Heart left ventricle (tissue), 16 donors: Measurements from ENCODE around the gene NISCH. TPM values are rescaled to one million over a fixed set of nuclear protein-coding genes. Genes with fewer than 3 reads are reported as not detected.
A peak's percentile ranks its signal among the peaks of the same experiment; 100 is the strongest.

Experiments used
- ATAC-seq, 4 donors: fragments of 200-7000 bp; cut with Tn5 transposase; one replicate each; pipeline ENCODE4 v1.9.1; 2020 to 2022; ENCODE audit warnings: moderate library complexity in 4 of 4, mild to moderate bottlenecking in 3 of 4, moderate number of reproducible peaks in 1 of 4
- DNase-seq, 5 donors: peaks; one replicate each; pipeline ENCODE4 v3.0.0-alpha.2; 2020
- H3K27ac ChIP-seq, 12 donors: fragments of 200-600 bp; sonication (generic) in 4 of 12; one replicate each; pipeline versions ENCODE4 v1.5.0 to v1.8.0; 2016 to 2022; ENCODE audit warnings: mild to moderate bottlenecking in 2 of 12
- H3K27me3 ChIP-seq, 9 donors: fragments of 200-600 bp; sonication (generic) in 2 of 9; one replicate each; pipeline versions ENCODE4 v1.5.1 to v1.8.0; 2016 to 2022; ENCODE audit warnings: mild to moderate bottlenecking in 3 of 9
- H3K36me3 ChIP-seq, 9 donors: fragments of 200-600 bp; sonication (generic) in 2 of 9; one replicate each; pipeline versions ENCODE4 v1.5.0 to v1.8.0; 2018 to 2022; ENCODE audit warnings: mild to moderate bottlenecking in 2 of 9
- H3K4me1 ChIP-seq, 12 donors: fragments of 200-600 bp; sonication (generic) in 4 of 12; one replicate each; pipeline versions ENCODE4 v1.5.0 to v1.8.0; 2016 to 2022; ENCODE audit warnings: mild to moderate bottlenecking in 3 of 12
- H3K4me3 ChIP-seq, 12 donors: fragments of 200-600 bp; sonication (generic) in 4 of 12; one replicate each; pipeline versions ENCODE4 v1.5.0 to v1.8.0; 2017 to 2022; ENCODE audit warnings: mild to moderate bottlenecking in 9 of 12, moderate library complexity in 4 of 12
- H3K9me3 ChIP-seq, 12 donors: fragments of 200-600 bp; sonication (generic) in 4 of 12; one replicate each; pipeline versions ENCODE4 v1.5.0 to v1.8.0; 2016 to 2022; ENCODE audit warnings: mild to moderate bottlenecking in 1 of 12
- CTCF ChIP-seq, 12 donors: fragments of 200-600 bp; sonication (generic) in 4 of 12; IDR thresholded peaks; one replicate each; pipeline versions ENCODE4 v1.5.0 to v1.8.0; 2018 to 2022; ENCODE audit warnings: antibody characterized with exemption in 12 of 12, mild to moderate bottlenecking in 5 of 12
- POLR2A ChIP-seq, 2 donors: fragments of 450-650 bp; IDR thresholded peaks; one replicate each; pipeline ENCODE4 v1.6.1; 2017; ENCODE audit warnings: antibody characterized with exemption in 2 of 2, mild to moderate bottlenecking in 2 of 2, moderate library complexity in 2 of 2
- WGBS, 4 donors: extraction: QIAGEN DNeasy Blood & Tissue Kit in 2 of 4; methylation state at CpG; one replicate each; pipeline versions ENCODE4 v1.1.5 to v1.1.7; 2013 to 2018; 5-methylcytosine and 5-hydroxymethylcytosine counted together
- intact Hi-C, 10 donors: fragments of 100-400 bp; cut with DNase I; formaldehyde crosslinking; loops; one replicate each; pipeline versions ENCODE4 v1.11.1 to v1.14.2; 2022
- polyA plus RNA-seq, 2 donors: library from polyadenylated mRNA; stranded (reverse); fragments of 200-250 nt; gene quantifications; one replicate each; pipeline ENCODE4 v1.2.3, GENCODE V29; 2013
- total RNA-seq, 9 donors: library from RNA; depleted of rRNA in 2 of 9; stranded (reverse); fragments of >200 nt in 2 of 9; fragmentation: NEBNext Ultra II Directional in 3 of 9; extraction: Animal tissue kit (Norgen Biotek cat#: 25700) in 3 of 9; gene quantifications; one replicate each; pipeline versions ENCODE4 v1.1.0 to v1.2.4, GENCODE V29; 2016 to 2023
- donor health status: ischemic (EF 13 %, LVEDD 7.1; RV severe dilation, severe dysfunction).
- donor health status: healthy with polysubstance abuse.
- donor health status: DM: no; HTN: yes; CAD: no.
- donor health status: DM: no; HTN: no; CAD: no.
- donor health status: ischemic (EF 25% LVEDD 6.9; RV normal size, moderate dysfunction).
- donor health status: ischemic (EF 25% LVEDD 5.7; RV mildly dilated, moderate dysfunction).
- donor health status: healthy.
- donor health status: DM: yes; HTN: yes; CAD: no.
- donor health status: ischemic (EF 35%, LVEDD 5.7; RV mildly dilated, moderate dysfunction).
- donor health status: nonischemic (EF 11% LVEDD 7.7; RV severe dilation, severe dysfunction).
- donor health status: DM: yes; HTN: yes; CAD: no.
- donor health status: PGD.
- donor health status: ischemic (EF 29% LVEDD 5.4; RV normal size, mild dysfunction).
- donor health status: nonischemic (EF 23%, LVEDD 6.1; RV moderate dilation, normal function).

The NISCH gene
- total and polyA plus RNA-seq, 11 donors, result 28.8 to 56.2 (median 42.0) TPM

- no peak for TF ChIP-seq POLR2A (IDR thresholded peaks at IDR 0.05)
- TF ChIP-seq CTCF (IDR thresholded peaks at IDR 0.05), result no peak
- 27 to 43% (median 32%) methylated on average over 4 of the region's 4 CpGs for WGBS, 4 donors
- peak in 3 of 4 donors; percentile 1 to 27 (median 19) for ATAC-seq
- H3K27ac ChIP-seq, result peak overlapping the region in 11 of 12 donors; percentile 44 to 76 (median 64)
- intact Hi-C loops, result no loop called here
- H3K4me1 ChIP-seq, result peaks cover 13 to 81% (median 60%) of the 10 kb centered on the region in 12 donors
- H3K36me3 ChIP-seq, result no peaks in the 10 kb centered on the region
- H3K9me3 ChIP-seq, result no peaks in the 10 kb centered on the region
- H3K27me3 ChIP-seq, result no peaks in the 10 kb centered on the region
- DNase-seq, result peak; percentile 52 to 71 (median 60)
- no peak overlapping the region for H3K4me3 ChIP-seq
Measured at GRCh38 chr3:52432691-52433141, 22.7 kb upstream of the NISCH start.

- H3K27ac ChIP-seq, result peak overlapping the region; percentile 35 to 76 (median 61)
Measured at GRCh38 chr3:52433328-52433995, 21.9 kb upstream of the NISCH start.

GRCh38 chr3:52433996-52434479 is 21.4 kb upstream of the NISCH start:
- Histone ChIP-seq H3K4me3 (no peak overlapping the region), H3K36me3 (peaks cover 0 to 5% (median 0%) of the 10 kb centered on the region in 9 donors), H3K27ac (peak overlapping the region; percentile 35 to 76 (median 61)), H3K4me1 (peaks cover 13 to 76% (median 55%) of the 10 kb centered on the region in 12 donors), H3K9me3 (no peaks in the 10 kb centered on the region), H3K27me3 (no peaks in the 10 kb centered on the region)
- TF ChIP-seq CTCF (IDR thresholded peaks at IDR 0.05) (no peak), POLR2A (IDR thresholded peaks at IDR 0.05) (no peak)
- intact Hi-C loops, result no loop called here
- 81 to 86% (median 83%) methylated on average over 6 of the region's 6 CpGs for WGBS, 4 donors
- DNase-seq (peak in 2 of 5 donors; percentile 12 to 21), ATAC-seq (no peak)

More at GRCh38 chr3:52433328-52433995, 21.9 kb upstream of the NISCH start:
- ATAC-seq (peak in 1 of 4 donors; percentile 12), DNase-seq (peak in 4 of 5 donors; percentile 7 to 51 (median 40))
- intact Hi-C loops, result no loop called here
- peaks cover 13 to 80% (median 60%) of the 10 kb centered on the region in 12 donors for H3K4me1 ChIP-seq
- H3K9me3 ChIP-seq, result no peaks in the 10 kb centered on the region
- 40 to 55% (median 51%) methylated on average over 10 of the region's 10 CpGs for WGBS, 4 donors
- H3K36me3 ChIP-seq, result peaks cover 0 to 2% (median 0%) of the 10 kb centered on the region in 9 donors
- H3K4me3 ChIP-seq, result no peak overlapping the region
- H3K27me3 ChIP-seq, result no peaks in the 10 kb centered on the region
- TF ChIP-seq POLR2A (IDR thresholded peaks at IDR 0.05), result no peak
- TF ChIP-seq CTCF (IDR thresholded peaks at IDR 0.05), result no peak

GRCh38 chr3:52434491-52435115 is 20.8 kb upstream of the NISCH start:
- peaks cover 13 to 70% (median 52%) of the 10 kb centered on the region in 12 donors for H3K4me1 ChIP-seq
- peak in 3 of 5 donors; percentile 25 to 48 (median 27) for DNase-seq
- peaks cover 0 to 5% (median 0%) of the 10 kb centered on the region in 9 donors for H3K36me3 ChIP-seq
- peak overlapping the region; percentile 4 to 76 (median 61) for H3K27ac ChIP-seq
- no peaks in the 10 kb centered on the region for H3K9me3 ChIP-seq
- H3K27me3 ChIP-seq, result no peaks in the 10 kb centered on the region
- no peak for ATAC-seq
- intact Hi-C loops, result no loop called here
- no peak overlapping the region for H3K4me3 ChIP-seq
- WGBS, 4 donors, result 92 to 94% (median 94%) methylated on average over 7 to 9 of the region's 9 CpGs
- TF ChIP-seq CTCF (IDR thresholded peaks at IDR 0.05) (no peak), POLR2A (IDR thresholded peaks at IDR 0.05) (no peak)
